HG03558 (cell line): ENCODE measurements around the gene LAPTM4A.
"Not testable (repeated sequence)": the region's sequence is repeated elsewhere in the genome, so short reads cannot be mapped to it uniquely, and the experiment has no call there.

Source experiments
- ATAC-seq: cut with Tn5 transposase; IDR thresholded peaks from one replicate; pipeline ENCODE4 v1.9.1; 2021; ENCODE audit warnings: moderate number of reproducible peaks; ENCODE audit not compliant: unreplicated experiment; ENCODE audit errors: extremely low read depth

Gene LAPTM4A

DNA sequence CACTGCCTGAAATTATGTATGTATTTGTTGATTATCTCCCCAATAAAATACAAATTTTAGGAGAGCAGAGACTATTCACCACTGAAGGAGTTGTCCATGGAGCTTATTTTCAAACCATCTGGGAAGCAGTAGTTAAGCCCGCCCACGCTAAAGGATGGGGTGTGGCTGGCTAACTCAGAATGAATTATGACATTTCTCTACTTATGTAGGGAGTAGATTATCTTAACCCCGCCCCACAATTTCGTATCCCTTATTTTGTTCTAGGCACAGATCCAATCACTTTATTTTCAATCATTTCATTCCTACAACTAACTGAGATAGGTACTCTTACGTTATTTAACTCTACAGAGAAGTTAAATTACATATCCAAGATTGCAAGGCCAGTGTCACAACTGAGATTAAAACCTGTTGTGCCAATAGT lies 1.4 kb upstream of the LAPTM4A start:
- no peak for ATAC-seq

DNA sequence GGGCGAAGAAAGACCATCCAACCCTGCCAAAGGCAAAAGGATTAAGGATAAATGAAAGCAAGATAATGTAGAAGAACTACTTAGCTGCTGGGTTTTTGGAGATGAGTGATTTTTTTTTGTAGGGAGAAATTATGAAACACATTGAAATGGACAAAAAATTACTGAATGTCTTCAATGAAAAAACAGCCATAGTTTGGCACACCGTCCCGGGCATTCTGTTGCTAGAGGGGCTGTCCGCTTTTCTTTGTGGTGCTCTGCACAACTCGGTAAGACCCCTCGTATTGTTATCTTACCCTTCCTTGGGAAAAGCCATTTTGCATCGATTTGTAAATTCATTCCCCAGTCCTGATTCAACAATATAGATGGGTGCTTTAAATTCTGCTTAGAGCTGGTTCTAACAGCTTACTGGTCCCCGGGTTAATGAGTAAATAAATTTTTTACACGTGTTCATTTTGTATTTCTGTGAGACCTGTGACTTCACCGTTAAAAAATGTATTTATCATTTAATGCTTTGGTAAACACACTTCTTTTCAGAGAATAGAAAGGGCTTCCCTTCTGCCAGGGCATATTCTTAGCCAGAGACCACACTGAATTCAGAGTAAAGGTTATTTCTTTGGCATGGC lies 912 bp upstream of the LAPTM4A start:
- ATAC-seq = no peak

DNA sequence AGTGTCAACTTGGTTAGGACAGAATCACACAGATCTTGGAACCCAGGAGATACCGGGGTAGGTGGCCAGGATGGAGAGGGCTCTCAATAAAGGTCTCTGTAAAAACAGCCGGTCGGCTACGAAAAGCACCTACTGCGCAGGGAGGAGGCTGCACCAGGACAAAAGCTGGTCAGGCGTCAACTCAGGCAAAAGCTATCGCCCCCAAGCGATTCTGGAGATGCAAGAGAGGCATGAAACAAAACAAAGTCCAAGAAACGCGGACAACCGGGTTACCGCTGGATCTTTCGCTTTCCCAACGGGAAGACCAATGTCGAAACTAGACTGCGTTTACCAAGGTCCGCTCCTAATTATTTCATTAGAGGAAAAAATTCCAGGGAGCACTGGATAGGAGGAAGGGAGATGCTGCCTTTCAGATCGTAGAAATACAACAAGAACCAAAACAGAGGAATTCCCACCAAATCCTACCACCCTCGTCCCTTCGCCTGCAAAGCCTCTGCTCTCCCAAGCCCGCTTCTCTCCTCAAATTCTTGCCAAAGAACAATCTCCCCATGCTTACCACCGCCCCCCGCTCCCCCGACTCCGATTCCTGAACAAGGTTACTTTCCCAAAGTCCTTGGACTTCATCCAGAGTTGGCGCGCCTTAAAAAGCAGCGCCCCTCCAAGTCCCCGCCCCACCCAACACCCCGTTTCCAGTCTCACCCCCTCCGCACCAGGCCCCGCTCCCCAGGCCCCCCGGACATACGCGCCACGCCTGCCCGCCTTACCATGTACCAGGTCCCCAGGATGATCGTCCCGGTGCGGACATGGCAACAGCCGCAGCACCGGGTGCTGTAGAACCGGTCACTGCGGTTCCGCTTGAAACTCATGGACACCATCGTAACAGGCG lies 539 bp downstream of the LAPTM4A start:
- ATAC-seq = no peak

DNA sequence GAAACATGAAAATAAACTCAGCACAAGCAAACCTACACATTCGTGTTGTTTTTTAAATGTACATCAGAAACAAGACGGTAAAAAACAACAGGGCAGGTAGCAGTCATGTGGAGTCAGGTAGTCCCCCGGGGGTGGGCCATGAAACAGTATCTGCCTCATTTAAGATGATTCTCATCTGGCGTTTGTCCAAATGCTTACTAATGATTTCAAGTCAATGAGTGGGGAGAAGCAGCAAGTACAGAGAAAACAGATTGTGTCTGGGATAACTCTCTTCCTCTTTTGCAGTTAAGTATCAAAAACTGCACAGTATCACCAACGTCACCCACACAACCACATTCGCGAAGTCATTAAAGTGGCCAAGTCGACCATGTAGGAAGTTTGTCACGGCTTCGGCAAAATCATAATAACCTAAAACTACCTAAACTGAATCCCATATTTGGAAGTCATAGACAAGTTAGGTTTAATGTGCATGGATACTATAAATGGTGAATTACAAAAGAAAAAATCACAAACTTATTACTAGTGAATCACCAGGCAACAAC lies 1.3 kb downstream of the LAPTM4A start:
- ATAC-seq = no peak

DNA sequence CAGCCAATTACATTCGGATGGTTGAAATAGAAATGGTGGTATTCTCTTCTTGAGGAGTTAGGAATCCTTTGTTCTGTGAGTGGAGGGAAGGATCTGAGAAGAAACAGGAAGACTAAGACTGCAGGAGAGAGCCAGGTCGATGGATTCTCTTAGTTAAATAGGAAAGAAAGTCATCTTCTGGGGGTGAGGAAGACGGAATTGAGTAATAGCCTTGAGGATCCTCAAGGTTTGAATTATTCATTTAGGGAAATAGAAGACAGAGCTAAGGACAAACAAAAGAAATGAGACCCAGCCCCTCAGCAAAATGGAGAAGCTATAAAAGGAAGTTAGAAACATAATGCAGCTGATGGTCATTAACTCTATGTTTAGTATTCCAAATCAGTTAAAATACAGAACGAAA lies 1.8 kb downstream of the LAPTM4A start:
- no peak for ATAC-seq

DNA sequence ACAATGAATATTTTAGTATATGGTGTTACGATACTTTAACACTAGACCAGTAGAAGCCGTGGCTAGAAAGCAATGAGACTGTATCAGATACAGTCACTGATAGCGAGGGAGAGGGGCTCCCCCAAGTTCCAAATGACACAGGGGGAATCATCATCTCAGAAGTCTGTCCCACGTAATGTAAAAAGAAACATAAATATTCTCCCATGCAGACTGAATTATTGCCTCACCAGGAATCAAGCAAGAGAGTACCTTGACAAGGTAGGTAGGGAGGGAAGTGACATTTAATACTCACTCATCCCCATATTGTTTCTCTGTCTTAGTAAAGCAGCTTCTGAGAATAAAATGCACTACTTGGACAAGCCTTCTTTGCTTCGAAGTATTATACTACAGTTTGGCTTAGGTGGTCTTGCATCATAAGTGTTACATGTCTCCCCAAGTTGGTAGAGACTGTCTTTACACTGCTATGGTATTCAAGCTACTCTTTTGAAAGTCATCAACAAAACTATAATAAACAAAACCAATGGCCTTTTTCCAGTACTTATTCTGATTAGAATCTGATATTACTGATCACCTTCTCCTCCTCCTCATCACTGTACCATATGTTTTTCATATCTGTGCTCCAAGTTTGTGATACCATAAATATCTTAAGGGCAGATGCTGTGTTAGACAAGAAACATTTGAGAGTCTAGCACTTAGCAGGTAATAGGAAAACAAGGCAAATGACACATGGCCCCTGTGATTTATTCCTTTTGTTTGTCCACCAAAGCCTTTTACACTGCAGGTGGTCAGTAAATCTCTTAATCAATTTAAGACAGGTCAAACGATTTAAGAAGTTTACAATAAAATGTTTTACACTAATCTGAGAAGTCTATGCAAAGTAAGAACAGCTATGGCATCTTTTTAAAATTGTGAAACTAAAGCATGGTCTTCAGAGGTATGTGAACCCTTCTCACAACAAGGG lies 2.7 kb downstream of the LAPTM4A start:
- ATAC-seq = no peak

DNA sequence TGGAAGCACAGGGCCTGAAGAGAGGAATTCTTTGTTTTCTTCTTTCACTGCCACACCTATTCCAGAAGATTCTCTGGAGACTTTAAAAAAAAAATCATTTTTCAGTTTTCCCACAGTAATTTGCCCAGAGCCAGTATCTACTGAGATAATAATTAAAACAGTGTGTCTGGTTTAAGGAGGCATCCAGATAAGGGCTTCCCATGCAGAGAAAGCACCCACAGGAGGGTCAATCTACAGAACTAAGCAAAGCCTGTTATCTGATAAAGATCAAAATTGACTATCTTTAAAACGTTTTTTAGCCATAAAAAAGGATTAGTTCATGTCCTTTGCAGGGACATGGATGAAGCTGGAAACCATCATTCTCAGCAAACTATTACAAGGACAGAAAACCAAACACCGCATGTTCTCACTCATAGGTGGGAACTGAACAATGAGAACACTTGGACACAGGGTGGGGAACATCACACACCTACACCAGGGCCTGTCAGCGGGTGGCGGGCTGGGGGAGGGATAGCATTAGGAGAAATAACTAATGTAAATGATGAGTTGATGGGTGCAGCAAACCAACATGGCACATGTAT lies 5.6 kb downstream of the LAPTM4A start:
- ATAC-seq = not testable (repeated sequence)

DNA sequence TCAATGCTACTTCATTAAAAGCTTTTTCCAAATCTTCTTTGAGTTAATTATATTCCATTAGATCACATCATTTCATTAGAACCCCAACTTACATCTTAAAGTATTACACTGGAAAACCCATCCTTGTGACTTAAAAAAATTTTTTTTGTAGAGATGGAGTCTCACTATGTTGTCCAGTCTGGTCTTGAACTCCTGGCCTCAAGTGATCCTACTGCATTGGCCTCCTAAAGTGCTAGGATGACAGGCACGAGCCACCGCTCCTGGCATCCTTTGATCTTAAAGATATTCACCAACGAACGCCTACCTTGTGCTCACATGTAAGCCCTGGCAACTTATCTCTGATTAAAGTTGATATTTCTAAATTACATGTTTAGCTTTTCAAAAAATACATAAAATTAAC lies 6.7 kb downstream of the LAPTM4A start:
- no peak for ATAC-seq

DNA sequence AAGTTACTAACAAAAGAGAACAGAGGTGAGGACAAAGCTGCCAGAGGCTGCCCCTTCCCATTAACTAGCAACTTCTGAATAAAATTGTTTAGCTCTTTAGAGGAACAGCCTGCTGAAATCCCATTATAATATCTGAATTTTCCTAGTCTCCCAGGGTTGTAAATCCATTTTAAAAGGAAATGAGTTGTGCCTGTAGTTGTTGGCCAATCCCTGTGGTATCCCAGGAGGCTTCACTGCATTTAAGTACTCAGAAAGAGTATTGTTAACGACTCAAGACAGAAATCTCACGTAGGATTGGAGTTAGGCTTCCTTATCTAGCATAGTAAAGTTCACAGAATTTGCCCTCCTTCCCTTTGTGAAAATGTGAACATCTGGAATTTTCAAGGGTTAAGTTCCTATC lies 8.9 kb downstream of the LAPTM4A start:
- no peak for ATAC-seq

DNA sequence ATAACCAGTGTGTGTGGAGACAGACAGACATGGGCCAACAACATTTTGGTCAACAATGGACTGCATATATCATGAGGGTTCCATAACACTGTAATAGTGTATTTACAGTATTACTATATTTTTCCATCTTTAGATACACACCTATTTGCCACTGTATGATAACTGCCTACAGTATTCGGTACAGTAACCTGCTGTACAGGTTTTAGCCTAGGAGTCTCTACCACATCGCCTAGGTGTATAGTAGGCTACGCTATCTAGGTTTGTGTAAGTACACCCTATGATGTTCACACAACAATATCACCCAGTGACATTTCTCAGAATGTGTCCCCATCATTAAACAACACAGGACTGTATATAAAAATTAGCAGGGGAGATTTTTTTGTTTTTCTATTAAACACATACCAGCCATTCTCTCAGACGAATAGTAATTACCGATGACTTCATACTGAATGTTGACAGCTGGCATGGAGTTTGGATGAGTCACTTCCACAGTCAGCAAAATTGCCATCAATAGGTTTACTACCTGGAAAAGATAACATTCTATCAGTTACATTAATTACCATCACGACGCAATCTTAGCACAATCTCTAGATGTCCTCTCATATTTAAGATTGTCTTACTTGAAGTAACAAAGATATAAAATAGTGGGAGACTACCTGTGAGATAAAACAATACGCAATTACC lies 10.8 kb downstream of the LAPTM4A start:
- ATAC-seq = no peak

DNA sequence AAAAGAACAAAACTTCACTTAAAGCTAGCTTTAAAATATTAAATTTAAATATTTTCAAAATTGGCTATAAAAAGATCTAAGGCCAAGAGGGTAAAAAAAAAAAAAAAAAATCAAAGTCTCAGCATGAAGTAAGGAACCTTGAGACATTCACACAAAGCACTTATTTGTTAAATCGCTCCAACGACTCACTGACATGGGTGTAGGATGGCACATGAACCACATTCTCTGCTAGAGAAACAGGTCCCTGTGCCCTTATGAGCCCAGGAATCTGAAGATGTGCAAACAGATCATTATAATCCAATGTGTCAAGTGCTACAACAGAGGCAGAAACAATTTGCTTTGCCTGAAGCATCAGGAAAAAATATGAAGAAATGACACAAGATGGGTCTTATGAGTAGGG lies 13.8 kb downstream of the LAPTM4A start:
- no peak for ATAC-seq

DNA sequence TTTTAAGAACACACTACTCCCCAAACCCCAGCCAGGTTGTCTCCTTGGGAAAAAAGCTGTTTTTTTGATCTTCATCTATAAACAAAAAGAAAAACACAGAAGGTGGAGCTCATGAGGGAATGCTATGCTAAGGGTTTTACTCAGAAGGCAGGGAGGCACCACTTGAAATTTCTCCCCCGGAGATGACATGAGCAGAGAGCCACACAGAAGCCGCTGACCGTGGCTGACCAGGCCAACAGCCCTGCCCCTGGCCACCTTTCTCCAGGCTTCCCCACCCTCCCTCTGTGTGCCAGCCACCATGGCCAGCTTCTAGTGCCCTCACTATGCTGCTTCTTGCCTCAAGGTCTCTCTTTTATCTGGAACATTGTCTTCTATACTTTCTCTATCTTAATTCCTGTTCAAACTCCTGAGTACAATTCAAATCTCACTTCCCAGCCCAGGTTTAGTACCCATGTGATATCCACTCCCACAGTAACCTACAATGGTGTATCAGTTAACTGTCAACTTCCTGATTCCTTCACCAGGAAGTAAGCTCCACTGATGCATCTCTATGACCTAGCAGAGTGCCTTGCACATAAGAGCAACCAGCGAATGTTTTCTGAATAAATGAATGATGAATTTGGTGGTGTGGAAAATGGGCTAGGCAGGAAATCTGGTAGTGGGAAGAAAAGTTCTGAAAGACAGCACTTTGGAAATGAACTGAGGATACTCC lies 15.3 kb downstream of the LAPTM4A start:
- ATAC-seq = no peak

DNA sequence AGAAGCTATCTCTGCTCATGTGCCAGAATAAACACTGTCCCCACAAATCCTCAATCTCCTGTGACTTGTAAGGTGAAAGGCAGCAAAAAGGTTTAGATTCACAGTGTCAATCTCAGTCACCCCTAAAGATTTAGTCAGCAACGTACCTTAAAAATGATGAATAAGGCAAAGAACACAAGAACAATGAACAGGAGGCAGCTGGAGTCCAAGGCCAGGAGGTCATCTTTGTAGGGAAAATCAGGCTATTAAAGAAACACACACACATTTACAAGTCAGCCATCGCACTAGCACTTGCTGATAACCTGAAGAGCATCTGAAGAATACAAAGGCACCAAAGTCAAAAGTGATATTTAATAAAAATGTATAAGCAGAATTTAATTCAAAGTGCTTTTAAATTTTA lies 16.6 kb downstream of the LAPTM4A start:
- no peak for ATAC-seq

DNA sequence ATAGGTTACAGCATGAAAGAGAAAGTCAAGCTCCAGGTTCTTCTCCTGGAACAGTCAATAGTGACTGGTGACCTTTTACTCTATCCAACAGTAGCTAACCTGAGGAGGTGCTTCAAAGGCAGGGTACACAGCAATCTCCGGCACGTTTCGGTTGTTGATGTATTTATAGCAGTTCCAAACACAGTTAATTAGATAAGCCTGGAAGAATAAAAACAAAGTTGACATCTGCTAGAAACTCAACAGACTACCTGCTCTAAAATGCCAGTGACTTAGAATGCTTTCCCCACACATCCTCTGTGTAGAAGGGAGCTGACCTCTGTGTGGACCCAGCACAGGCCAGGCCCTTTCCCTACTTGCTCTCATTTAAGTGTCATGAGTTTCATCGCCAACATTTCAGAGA lies 17.2 kb downstream of the LAPTM4A start:
- no peak for ATAC-seq

DNA sequence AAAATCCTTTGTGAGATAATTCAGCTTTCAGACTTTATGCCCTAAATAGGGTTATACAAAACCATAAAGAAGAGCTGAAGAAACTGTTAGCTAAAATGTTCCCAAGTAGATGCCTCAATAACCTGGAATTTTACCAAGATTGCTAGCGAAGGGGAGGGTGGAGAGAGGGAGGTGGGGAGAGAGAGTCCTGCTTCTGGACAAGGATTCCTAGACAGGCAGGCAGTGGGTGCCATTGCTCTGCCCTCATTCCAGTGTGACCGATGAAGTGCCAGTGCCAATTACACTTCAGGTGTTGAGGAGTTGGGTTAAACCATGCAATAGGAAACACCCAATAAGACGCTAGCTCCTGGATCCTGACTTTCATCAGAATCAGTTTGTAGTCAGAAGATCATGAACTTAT lies 18.1 kb downstream of the LAPTM4A start:
- ATAC-seq = no peak

DNA sequence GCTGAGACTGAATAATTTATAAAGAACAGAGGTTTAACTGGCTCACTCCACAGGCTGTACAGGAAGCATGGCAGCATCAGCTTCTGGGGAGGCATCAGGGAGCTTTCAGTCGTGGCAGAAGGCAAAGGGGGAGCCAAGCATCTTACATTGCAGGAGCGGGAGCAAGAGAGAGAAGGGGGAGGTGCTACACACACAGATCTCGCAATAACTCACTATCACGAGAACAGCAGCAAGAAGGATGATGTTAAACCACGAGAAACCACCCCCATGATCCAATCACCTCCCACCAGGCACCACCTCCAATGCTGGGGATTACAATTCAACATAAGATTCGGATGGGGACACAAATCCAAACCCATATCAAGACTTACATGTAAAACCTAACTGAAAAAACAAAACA lies 21.2 kb downstream of the LAPTM4A start:
- ATAC-seq = no peak

DNA sequence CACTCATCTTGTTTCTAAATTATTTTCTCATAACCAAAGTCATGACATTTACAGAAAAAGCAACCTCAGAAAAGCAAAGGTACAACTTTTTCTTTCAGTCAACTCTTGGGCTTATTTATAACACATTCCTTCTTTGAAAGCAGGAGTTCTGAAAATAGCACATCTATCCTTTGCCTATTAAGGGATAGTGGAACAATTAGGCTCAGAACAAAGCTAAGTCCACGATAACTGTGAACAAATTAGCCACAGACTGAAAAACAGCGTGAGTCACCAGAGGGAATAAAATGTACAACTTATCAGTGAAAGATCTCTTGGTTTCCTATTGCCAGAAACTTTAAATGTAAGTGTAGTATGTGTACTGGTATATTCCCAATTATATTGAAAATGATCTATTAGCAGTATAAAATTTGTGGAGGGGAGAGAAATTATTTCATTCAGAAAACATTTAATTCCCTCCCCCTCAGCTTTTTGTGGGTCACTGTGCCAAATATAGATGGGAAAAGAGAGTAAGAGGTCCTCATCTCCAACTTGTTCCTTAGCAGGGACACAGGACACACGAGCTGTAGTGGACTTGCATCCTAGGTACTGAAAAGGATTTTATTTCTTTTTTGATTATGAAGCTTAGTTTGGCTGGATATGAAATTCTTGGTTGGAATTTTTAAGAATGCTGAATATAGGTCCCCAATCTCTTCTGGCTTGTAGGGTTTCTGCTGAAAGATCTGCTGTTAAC lies 23.6 kb downstream of the LAPTM4A start:
- no peak for ATAC-seq

DNA sequence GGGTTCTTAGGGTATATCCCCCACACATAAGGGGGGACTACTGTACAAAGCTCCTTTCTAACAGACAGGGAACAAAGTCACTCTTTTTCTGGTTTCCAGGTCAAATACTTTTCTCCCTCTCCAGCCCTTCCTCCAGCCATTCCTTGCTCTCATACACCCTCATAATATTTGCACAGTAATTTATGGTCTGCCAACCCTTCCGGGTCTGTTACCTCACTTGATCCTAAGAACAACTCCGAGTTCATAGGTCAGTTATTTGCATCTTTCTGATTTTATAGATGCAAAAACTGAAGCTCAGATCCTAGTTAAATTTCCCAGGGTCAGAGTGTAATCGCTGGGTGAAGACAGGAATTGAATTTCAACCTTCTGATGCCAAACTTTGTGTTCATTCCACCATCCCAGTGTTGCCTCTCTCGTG lies 24.2 kb downstream of the LAPTM4A start:
- no peak for ATAC-seq
